Globus pallidus (tissue), 1 donor: ENCODE results near the gene SENP3.

Experiments used
- DNase-seq: peaks from one replicate; pipeline ENCODE4 v3.0.0-alpha.2; 2015; ENCODE audit warnings: low spot score

SENP3 gene

GRCh38 chr17:7561589-7562207, at the start of gene SENP3:
SENP3 (plus strand) TSS chr17:7561919; CDS start chr17:7563077, 1,158 bp downstream.
- peak; percentile 87 for DNase-seq

- DNase-seq: no peak
Observed at GRCh38 chr17:7512105-7512504, 49.6 kb upstream of the SENP3 start.

GRCh38 chr17:7512824-7513540, 48.7 kb upstream of the SENP3 start:
- DNase-seq: no peak

- DNase-seq: no peak
Observed at GRCh38 chr17:7513850-7514419, 47.8 kb upstream of the SENP3 start.

- no peak for DNase-seq
Observed at GRCh38 chr17:7515911-7516610, 45.7 kb upstream of the SENP3 start.

- no peak for DNase-seq
Observed at GRCh38 chr17:7523033-7523432, 38.7 kb upstream of the SENP3 start.

GRCh38 chr17:7528842-7529241, 32.9 kb upstream of the SENP3 start:
- no peak for DNase-seq

- DNase-seq: no peak
Observed at GRCh38 chr17:7530023-7530900, 31.5 kb upstream of the SENP3 start.

- DNase-seq: no peak
Observed at GRCh38 chr17:7538050-7538449, 23.7 kb upstream of the SENP3 start.

GRCh38 chr17:7538891-7539545, 22.7 kb upstream of the SENP3 start:
- no peak for DNase-seq

- DNase-seq: no peak
Observed at GRCh38 chr17:7541074-7541621, 20.6 kb upstream of the SENP3 start.

- no peak for DNase-seq
Observed at GRCh38 chr17:7544911-7545310, 16.8 kb upstream of the SENP3 start.

GRCh38 chr17:7548585-7549400, 12.9 kb upstream of the SENP3 start, which contains the start of gene TNFSF12:
TNFSF12 (plus strand) TSS chr17:7549058; CDS start chr17:7549154, 96 bp downstream.
- DNase-seq: no peak

- no peak for DNase-seq
Observed at GRCh38 chr17:7549401-7550055, 12.2 kb upstream of the SENP3 start.

GRCh38 chr17:7550344-7550743, 11.4 kb upstream of the SENP3 start:
- no peak for DNase-seq

- DNase-seq: no peak
Observed at GRCh38 chr17:7551396-7551795, 10.3 kb upstream of the SENP3 start.

GRCh38 chr17:7552621-7553051, 9.1 kb upstream of the SENP3 start:
- DNase-seq: peak; percentile 55

- DNase-seq: no peak
Observed at GRCh38 chr17:7553356-7553755, 8.4 kb upstream of the SENP3 start.

GRCh38 chr17:7555320-7555948, 6.3 kb upstream of the SENP3 start:
- DNase-seq: no peak
